HEK293 (cell line): ENCODE results near the gene CRTAC1.

Experiments
- CTCF ChIA-PET: fragments of 350-600 bp; formaldehyde crosslinking; extraction: SDS; loops from one replicate; lab custom pipeline; 2021; ENCODE audit warnings: antibody characterized with exemption; lab: Yijun Ruan, JAX
- POLR2A ChIA-PET: fragments of 300-600 bp; formaldehyde crosslinking; extraction: SDS; loops from one replicate; lab custom pipeline; 2020; ENCODE audit warnings: antibody characterized with exemption, inconsistent platforms; lab: Yijun Ruan, JAX
- H3K27ac ChIP-seq: fragments of 200-500 bp; sonication (Bioruptor generic); 2 replicates; pipeline ENCODE4 v1.5.1; 2014; ENCODE audit warnings: low read depth, low read length, control low read depth, inconsistent platforms; ENCODE audit errors: extremely low read depth
- H3K36me3 ChIP-seq, 2 experiments: fragments of 200-500 bp in 1 of 2; sonication (Bioruptor generic) in 1 of 2; 1 replicate in 1 of 2; 2 replicates in 1 of 2; pipeline ENCODE4 v1.5.1; 2014 to 2017; ENCODE audit warnings: inconsistent platforms in 2 of 2, low read length in 2 of 2; ENCODE audit not compliant: control insufficient read depth in 2 of 2, insufficient read depth in 1 of 2
- H3K4me1 ChIP-seq: fragments of 200-500 bp; sonication (Bioruptor generic); 2 replicates; pipeline ENCODE4 v1.5.1; 2014; ENCODE audit warnings: mild to moderate bottlenecking, low read length, inconsistent platforms; ENCODE audit not compliant: control insufficient read depth, insufficient read depth
- H3K4me3 ChIP-seq: 2 replicates; pipeline ENCODE4 v1.5.1; 2011; ENCODE audit warnings: low read depth, mild to moderate bottlenecking, control low read depth, low read length, moderate library complexity
- H3K9me3 ChIP-seq: fragments of 200-500 bp; sonication (Bioruptor generic); 2 replicates; pipeline ENCODE4 v1.5.1; 2014; ENCODE audit warnings: low read depth, low read length, inconsistent platforms; ENCODE audit not compliant: control insufficient read depth, insufficient read depth
- EGR2 ChIP-seq: fragments of 450-650 bp; formaldehyde crosslinking; IDR thresholded peaks from 2 replicates; pipeline ENCODE4 v1.5.1; 2016; ENCODE audit warnings: low read depth, missing biosample characterization, missing genetic modification characterization
- GLI2 ChIP-seq: fragments of 450-650 bp; formaldehyde crosslinking; IDR thresholded peaks from 2 replicates; pipeline ENCODE4; 2017; ENCODE audit warnings: missing biosample characterization, missing genetic modification characterization, low read depth, borderline replicate concordance
- REPIN1 ChIP-seq: fragments of 450-650 bp; formaldehyde crosslinking; IDR thresholded peaks from 2 replicates; pipeline ENCODE4 v1.5.1; 2017; ENCODE audit warnings: missing biosample characterization, missing genetic modification characterization, low read depth
- ZBTB26 ChIP-seq: fragments of 450-650 bp; formaldehyde crosslinking; optimal IDR thresholded peaks from 2 replicates; pipeline ENCODE3; 2016; ENCODE audit warnings: missing biosample characterization, mild to moderate bottlenecking, missing genetic modification characterization
- ZFHX2 ChIP-seq: fragments of 450-650 bp; formaldehyde crosslinking; conservative IDR thresholded peaks from 2 replicates; pipeline ENCODE4 v1.5.1; 2016; ENCODE audit warnings: missing biosample characterization, missing genetic modification characterization
- ZIC2 ChIP-seq: fragments of 450-650 bp; formaldehyde crosslinking; IDR thresholded peaks from 2 replicates; pipeline ENCODE4 v1.5.1; 2016; ENCODE audit warnings: missing biosample characterization, missing genetic modification characterization
- ZNF112 ChIP-seq: fragments of 450-650 bp; formaldehyde crosslinking; IDR thresholded peaks from 2 replicates; pipeline ENCODE4 v1.5.0; 2017; ENCODE audit warnings: missing biosample characterization, missing genetic modification characterization
- ZNF133 ChIP-seq: fragments of 450-650 bp; formaldehyde crosslinking; IDR thresholded peaks from 2 replicates; pipeline ENCODE4 v1.5.1; 2016; ENCODE audit warnings: missing biosample characterization, missing genetic modification characterization
- ZNF146 ChIP-seq: fragments of 450-650 bp; formaldehyde crosslinking; IDR thresholded peaks from 2 replicates; pipeline ENCODE4 v1.5.1; 2016; ENCODE audit warnings: missing biosample characterization, missing genetic modification characterization
- ZNF223 ChIP-seq: fragments of 450-650 bp; formaldehyde crosslinking; IDR thresholded peaks from 2 replicates; pipeline ENCODE4 v1.5.1; 2016; ENCODE audit warnings: missing biosample characterization, missing genetic modification characterization
- ZNF302 ChIP-seq: fragments of 450-650 bp; formaldehyde crosslinking; IDR thresholded peaks from 2 replicates; pipeline ENCODE4 v1.5.1; 2016; ENCODE audit warnings: missing biosample characterization, missing genetic modification characterization, low read depth
- ZNF600 ChIP-seq: fragments of 450-650 bp; formaldehyde crosslinking; IDR thresholded peaks from 2 replicates; pipeline ENCODE4 v1.5.1; 2016; ENCODE audit warnings: missing biosample characterization, missing genetic modification characterization
- ZNF621 ChIP-seq: fragments of 450-650 bp; formaldehyde crosslinking; IDR thresholded peaks from 2 replicates; pipeline ENCODE4 v1.5.1; 2017; ENCODE audit warnings: missing biosample characterization, missing genetic modification characterization
- ZNF654 ChIP-seq: fragments of 450-650 bp; formaldehyde crosslinking; IDR thresholded peaks from 2 replicates; pipeline ENCODE4 v1.5.1; 2016; ENCODE audit warnings: low read depth, missing biosample characterization, missing genetic modification characterization
- ZNF76 ChIP-seq: fragments of 450-650 bp; formaldehyde crosslinking; IDR thresholded peaks from 2 replicates; pipeline ENCODE4; 2016; ENCODE audit warnings: low read depth, missing biosample characterization, missing genetic modification characterization, borderline replicate concordance
- ZNF791 ChIP-seq: fragments of 450-650 bp; formaldehyde crosslinking; IDR thresholded peaks from 2 replicates; pipeline ENCODE4 v1.5.1; 2016; ENCODE audit warnings: missing biosample characterization, missing genetic modification characterization
- ZSCAN23 ChIP-seq: fragments of 450-650 bp; formaldehyde crosslinking; IDR thresholded peaks from 2 replicates; pipeline ENCODE4 v1.5.1; 2016; ENCODE audit warnings: missing biosample characterization, missing genetic modification characterization
- ZSCAN30 ChIP-seq: fragments of 450-650 bp; IDR thresholded peaks from 2 replicates; pipeline ENCODE4 v1.5.1; 2018; ENCODE audit warnings: missing biosample characterization, mild to moderate bottlenecking, missing genetic modification characterization, moderate library complexity

The CRTAC1 gene

GRCh38 chr10:97822261-97822687 is 208.1 kb downstream of the CRTAC1 start:
- no peaks in the 10 kb centered on the region for H3K4me1 ChIP-seq
- POLR2A ChIA-PET = no interaction called here
- CTCF ChIA-PET = interaction anchor here (0.6 to 1.7 kb wide), 4 partner anchors 9 to 46 kb away, joined by 3 to 7 read pairs (median 4); no protein-coding TSS in a partner anchor

GRCh38 chr10:97821308-97822038 is 208.9 kb downstream of the CRTAC1 start:
- CTCF ChIA-PET = interaction anchor here (0.7 to 1.7 kb wide), 3 partner anchors 8 to 46 kb away, joined by 3 to 7 read pairs (median 5); no protein-coding TSS in a partner anchor
- no peak overlapping the region for H3K4me3 ChIP-seq
- no peaks in the 10 kb centered on the region for H3K9me3 ChIP-seq
- POLR2A ChIA-PET = no interaction called here
- no peak overlapping the region for H3K27ac ChIP-seq
- no peaks in the 10 kb centered on the region for H3K4me1 ChIP-seq
- H3K36me3 ChIP-seq = no peaks in the 10 kb centered on the region
- TF ChIP-seq ZNF621 (tag by site-specific recombination) (no peak), ZNF76 (no peak), ZIC2 (tag by site-specific recombination) (peak; percentile 99)

More at GRCh38 chr10:97822261-97822687, 208.1 kb downstream of the CRTAC1 start:
- no peak for TF ChIP-seq ZNF654 (tag by site-specific recombination)
- peak; percentile 71 for TF ChIP-seq ZFHX2 (tag by site-specific recombination)
- TF ChIP-seq ZNF112 = no peak
- peak; percentile 42; the same call in 1 of the 2 replicates for TF ChIP-seq EGR2 (tag by site-specific recombination)
- no peak for TF ChIP-seq REPIN1 (tag by site-specific recombination)
- TF ChIP-seq ZNF791 = no peak
- TF ChIP-seq ZNF302 (tag by site-specific recombination) = no peak
- no peak for TF ChIP-seq ZNF133
- TF ChIP-seq ZIC2 (tag by site-specific recombination) = peak; percentile 50
- no peak for TF ChIP-seq GLI2
- TF ChIP-seq ZSCAN30 (tag by site-specific recombination) = no peak
- Histone ChIP-seq H3K27ac (no peak overlapping the region), H3K36me3 (no peaks in the 10 kb centered on the region), H3K4me3 (no peak overlapping the region), H3K9me3 (no peaks in the 10 kb centered on the region)

GRCh38 chr10:97820096-97820704 is 210.2 kb downstream of the CRTAC1 start:
- Histone ChIP-seq H3K9me3 (no peaks in the 10 kb centered on the region), H3K4me3 (no peak overlapping the region), H3K36me3 (no peaks in the 10 kb centered on the region), H3K27ac (no peak overlapping the region), H3K4me1 (no peaks in the 10 kb centered on the region)
- no peak for TF ChIP-seq ZNF600 (tag by site-specific recombination)
- TF ChIP-seq ZNF223 = no peak
- TF ChIP-seq ZBTB26 (tag by site-specific recombination) = no peak
- no peak for TF ChIP-seq ZSCAN23 (tag by site-specific recombination)
- peak; percentile 29; the same call in 1 of the 2 replicates for TF ChIP-seq ZNF146 (tag by site-specific recombination)
- POLR2A ChIA-PET = no interaction called here
- CTCF ChIA-PET = interaction anchor here (1.1 kb wide), 1 partner anchor 29 kb away, joined by 5 read pairs; no protein-coding TSS in a partner anchor
